ENCODE results near the gene CPN2. TPM values are rescaled to one million over a fixed set of nuclear protein-coding genes. Genes with fewer than 3 reads are reported as not detected.

CPN2 gene
- total and polyA plus RNA-seq, 3 donors from 2014 or later = 0.36 to 1.4 (median 1.1) TPM

- Histone ChIP-seq H3K27me3 (no peaks in the 10 kb centered on the region), H3K36me3 (ENCODE audit: low read depth, missing control alignments) (no peaks in the 10 kb centered on the region), H3K9me3 (no peaks in the 10 kb centered on the region), H3K27ac (no peak overlapping the region), H3K4me3 (no peak overlapping the region), H3K4me1 (no peaks in the 10 kb centered on the region)
- no peak for DNase-seq
- TF ChIP-seq CTCF (IDR thresholded peaks at IDR 0.05) = no peak
- no peak for TF ChIP-seq POLR2A (IDR thresholded peaks at IDR 0.05)
- WGBS, 2 donors = 78 to 85% methylated on average over 5 to 10 of the region's 10 CpGs
- intact Hi-C loops (cut with DNase I; ENCODE audit: low total_unique reads) = no loop called here
These were observed 23.8 kb upstream of the CPN2 start for GRCh38 chr3:194374935-194375334.

- no peaks in the 10 kb centered on the region for H3K27me3 ChIP-seq
- DNase-seq = no peak
- intact Hi-C loops (cut with DNase I; ENCODE audit: low total_unique reads) = no loop called here
- no peak overlapping the region for H3K4me3 ChIP-seq
- H3K36me3 ChIP-seq (ENCODE audit: low read depth, missing control alignments) = no peaks in the 10 kb centered on the region
- H3K27ac ChIP-seq = no peak overlapping the region
- 63 to 73% methylated on average over 7 to 8 of the region's 8 CpGs for WGBS, 2 donors
- no peaks in the 10 kb centered on the region for H3K4me1 ChIP-seq
- TF ChIP-seq POLR2A (IDR thresholded peaks at IDR 0.05) = no peak
- no peak for TF ChIP-seq CTCF (IDR thresholded peaks at IDR 0.05)
- H3K9me3 ChIP-seq = no peaks in the 10 kb centered on the region
These were observed 22.8 kb upstream of the CPN2 start for GRCh38 chr3:194373899-194374298.

- H3K27me3 ChIP-seq = no peaks in the 10 kb centered on the region
- H3K4me1 ChIP-seq = no peaks in the 10 kb centered on the region
- 86 to 88% methylated on average over 7 to 14 of the region's 14 CpGs for WGBS, 2 donors
- no peaks in the 10 kb centered on the region for H3K36me3 ChIP-seq (ENCODE audit: low read depth, missing control alignments)
- TF ChIP-seq POLR2A (IDR thresholded peaks at IDR 0.05) (no peak), CTCF (IDR thresholded peaks at IDR 0.05) (no peak)
- H3K27ac ChIP-seq = no peak overlapping the region
- intact Hi-C loops (cut with DNase I; ENCODE audit: low total_unique reads) = no loop called here
- DNase-seq = no peak
- no peak overlapping the region for H3K4me3 ChIP-seq
- H3K9me3 ChIP-seq = no peaks in the 10 kb centered on the region
These were observed 21.9 kb upstream of the CPN2 start for GRCh38 chr3:194373028-194373427.

GRCh38 chr3:194370753-194371152, 19.6 kb upstream of the CPN2 start:
- DNase-seq = no peak
- TF ChIP-seq POLR2A (IDR thresholded peaks at IDR 0.05) (no peak), CTCF (IDR thresholded peaks at IDR 0.05) (no peak)
- Histone ChIP-seq H3K27me3 (no peaks in the 10 kb centered on the region), H3K4me1 (no peaks in the 10 kb centered on the region), H3K9me3 (no peaks in the 10 kb centered on the region), H3K4me3 (no peak overlapping the region), H3K27ac (no peak overlapping the region), H3K36me3 (ENCODE audit: low read depth, missing control alignments) (no peaks in the 10 kb centered on the region)
- intact Hi-C loops (cut with DNase I; ENCODE audit: low total_unique reads) = no loop called here
- WGBS, 2 donors = 85 to 89% methylated on average over 10 of the region's 10 CpGs

- Histone ChIP-seq H3K27me3 (no peaks in the 10 kb centered on the region), H3K27ac (no peak within 1 kb of the TSS), H3K4me1 (no peaks in the 10 kb centered on the region), H3K36me3 (ENCODE audit: low read depth, missing control alignments) (no peaks in the 10 kb centered on the region), H3K9me3 (no peaks in the 10 kb centered on the region), H3K4me3 (no peak within 1 kb of the TSS)
- peak; percentile 23 for DNase-seq
- no peak for TF ChIP-seq POLR2A (IDR thresholded peaks at IDR 0.05)
- TF ChIP-seq CTCF (IDR thresholded peaks at IDR 0.05) = no peak
- WGBS, 2 donors = 30 to 33% methylated on average over 13 to 21 of the region's 21 CpGs
- intact Hi-C loops (cut with DNase I; ENCODE audit: low total_unique reads) = no loop called here
These were observed 18.6 kb upstream of the CPN2 start, which contains the start of gene LRRC15 for GRCh38 chr3:194369522-194370279. Gene LRRC15 (minus strand): TSS chr3:194369743. CDS start chr3:194361043, 8,700 bp downstream.

All from testis (tissue), 3 donors.